Adrenal gland (tissue), 12 donors: ENCODE results near the gene CCNQ. TPM values are rescaled to one million over a fixed set of nuclear protein-coding genes. Genes with fewer than 3 reads are reported as not detected.

Source experiments
- DNase-seq, 7 donors: peaks; one replicate each; pipeline ENCODE4 v3.0.0-alpha.2; 2019 to 2020
- H3K27ac ChIP-seq, 5 donors: fragments of 200-600 bp; sonication (generic) in 4 of 5; 1 replicate in 3 of 5; 2 replicates in 2 of 5; pipeline versions ENCODE4 v1.5.1 to v1.8.0; 2016 to 2020; ENCODE audit warnings: mild to moderate bottlenecking in 1 of 5
- H3K27me3 ChIP-seq: fragments of 200-600 bp; 2 replicates; pipeline ENCODE4 v1.8.0; 2021
- H3K36me3 ChIP-seq, 2 donors: fragments of 200-600 bp; replicated peaks in 1 of 2; 1 replicate in 1 of 2; 2 replicates in 1 of 2; pipeline versions ENCODE4 v1.5.1 to v1.8.0; 2018 to 2022
- H3K4me1 ChIP-seq, 2 donors: fragments of 200-600 bp; replicated peaks in 1 of 2; 1 replicate in 1 of 2; 2 replicates in 1 of 2; pipeline versions ENCODE4 v1.5.1 to v1.8.0; 2018 to 2021
- H3K4me3 ChIP-seq, 4 donors: fragments of 200-600 bp; sonication (generic) in 3 of 4; one replicate each; pipeline ENCODE4 v1.5.1; 2016 to 2018
- H3K9me3 ChIP-seq, 3 donors: fragments of 200-600 bp; sonication (generic) in 1 of 3; replicated peaks in 1 of 3; 1 replicate in 2 of 3; 2 replicates in 1 of 3; pipeline versions ENCODE4 v1.5.1 to v1.8.0; 2016 to 2021
- CTCF ChIP-seq, 6 experiments: fragments of 450-650 bp in 4 of 6; fragments of 200-600 bp in 2 of 6; sonication (generic) in 1 of 6; IDR thresholded peaks; 1 replicate in 5 of 6; 2 replicates in 1 of 6; pipeline versions ENCODE4 v1.5.1 to v1.8.0; 2016 to 2021; ENCODE audit warnings: antibody characterized with exemption in 6 of 6, mild to moderate bottlenecking in 2 of 6, moderate library complexity in 1 of 6
- POLR2A ChIP-seq, 2 donors: fragments of 450-650 bp; IDR thresholded peaks; one replicate each; pipeline ENCODE4 v1.6.1; 2017; ENCODE audit warnings: antibody characterized with exemption in 2 of 2, mild to moderate bottlenecking in 2 of 2, moderate library complexity in 1 of 2
- WGBS, 4 donors: extraction: QIAGEN DNeasy Blood & Tissue Kit in 2 of 4; methylation state at CpG; one replicate each; pipeline versions ENCODE4 v1.1.5 to v1.1.7; 2013 to 2017; 5-methylcytosine and 5-hydroxymethylcytosine counted together
- intact Hi-C, 2 donors: fragments of 100-400 bp; cut with DNase I; formaldehyde crosslinking; loops; one replicate each; pipeline versions ENCODE4 v1.14.1 to v1.15.0; 2022 to 2023
- polyA plus RNA-seq, 3 donors: library from polyadenylated mRNA; stranded (reverse); fragments of 200-250 nt in 2 of 3; fragments of 350-450 nt in 1 of 3; fragmentation: Illumina TruSeq in 1 of 3; extraction: RNeasy Lipid Tissue Mini Kit (QIAGEN cat#74804) in 1 of 3; gene quantifications; one replicate each; pipeline ENCODE4 v1.2.3, GENCODE V29; 2013 to 2014
- total RNA-seq, 9 donors: library from RNA; depleted of rRNA in 4 of 9; stranded (reverse); fragments of >200 nt in 4 of 9; fragments of 120-200 nt in 1 of 9; fragmentation: NEBNext Ultra II Directional in 1 of 9; extraction: Animal tissue kit (Norgen Biotek cat#: 25700) in 1 of 9; gene quantifications; one replicate each; pipeline versions ENCODE4 v1.1.0 to v1.2.4, GENCODE V29; 2013 to 2023
- donor health status: healthy with polysubstance abuse.
- donor health status: Bipolar disorder and iron deficiency.
- donor health status: DM: yes; HTN: yes; CAD: no.
- donor health status: DM: no; HTN: no; CAD: no.
- donor health status: DM: no; HTN: no; CAD: no.
- donor health status: DM: yes; HTN: yes; CAD: no.

CCNQ gene
- total and polyA plus RNA-seq, 12 donors, result 13.2 to 48.5 (median 24.2) TPM

DNA sequence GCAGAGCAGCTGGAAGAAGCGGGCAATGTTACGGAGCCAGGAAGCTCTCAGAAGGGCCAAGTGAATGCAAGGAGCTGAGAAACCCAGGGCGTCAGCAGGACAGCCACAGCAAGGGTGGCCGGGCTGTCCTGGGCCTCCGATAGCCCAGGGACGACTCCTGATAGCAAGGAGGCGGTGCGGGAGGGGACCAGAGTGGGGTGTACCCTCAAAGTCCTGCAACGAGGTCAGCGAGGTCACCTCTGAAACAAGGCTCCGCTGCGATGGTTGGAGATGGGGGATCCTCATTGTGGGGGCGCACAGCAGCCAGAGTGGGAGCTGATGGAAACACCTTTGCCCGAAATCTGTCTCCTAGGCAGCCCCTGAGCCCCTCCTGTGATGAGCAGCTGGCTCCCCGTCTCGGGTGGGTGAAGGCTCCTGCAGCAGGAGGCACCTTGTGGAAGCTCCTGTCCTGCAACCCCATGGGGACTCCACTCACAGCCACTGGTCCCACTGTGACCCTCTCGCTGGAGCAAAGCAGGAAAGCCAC lies 4.3 kb upstream of the CCNQ start:
- 86 to 96% (median 93%) methylated on average over 5 to 17 of the region's 17 CpGs for WGBS, 4 donors
- Histone ChIP-seq H3K9me3 (no peaks in the 10 kb centered on the region), H3K27me3 (no peaks in the 10 kb centered on the region), H3K4me1 (no peaks in the 10 kb centered on the region), H3K4me3 (no peak overlapping the region), H3K27ac (no peak overlapping the region), H3K36me3 (no peaks in the 10 kb centered on the region)
- DNase-seq, result no peak
- intact Hi-C loops, result no loop called here
- TF ChIP-seq CTCF (IDR thresholded peaks at IDR 0.05) (no peak), POLR2A (IDR thresholded peaks at IDR 0.05) (no peak)

GRCh38 chrX:153602601-153603000 lies 3.7 kb upstream of the CCNQ start:
- intact Hi-C loops, result no loop called here
- DNase-seq, result no peak
- H3K27ac ChIP-seq, result no peak overlapping the region
- no peaks in the 10 kb centered on the region for H3K9me3 ChIP-seq
- H3K27me3 ChIP-seq, result no peaks in the 10 kb centered on the region
- no peak for TF ChIP-seq CTCF (IDR thresholded peaks at IDR 0.05)
- TF ChIP-seq POLR2A (IDR thresholded peaks at IDR 0.05), result no peak
- H3K36me3 ChIP-seq, result no peaks in the 10 kb centered on the region
- H3K4me3 ChIP-seq, result no peak overlapping the region
- WGBS, 4 donors, result 84 to 93% (median 88%) methylated on average over 3 of the region's 3 CpGs
- H3K4me1 ChIP-seq, result no peaks in the 10 kb centered on the region

GRCh38 chrX:153601511-153602110 lies 2.7 kb upstream of the CCNQ start:
- H3K4me1 ChIP-seq, result no peaks in the 10 kb centered on the region
- H3K36me3 ChIP-seq, result no peaks in the 10 kb centered on the region
- H3K27me3 ChIP-seq, result no peaks in the 10 kb centered on the region
- no peak overlapping the region for H3K27ac ChIP-seq
- TF ChIP-seq POLR2A (IDR thresholded peaks at IDR 0.05), result no peak
- no peak for TF ChIP-seq CTCF (IDR thresholded peaks at IDR 0.05)
- H3K4me3 ChIP-seq, result no peak overlapping the region
- 87 to 95% (median 91%) methylated on average over 11 to 12 of the region's 12 CpGs for WGBS, 4 donors
- H3K9me3 ChIP-seq, result no peaks in the 10 kb centered on the region
- no peak for DNase-seq
- intact Hi-C loops, result no loop called here

- Histone ChIP-seq H3K36me3 (no peaks in the 10 kb centered on the region), H3K4me3 (no peak overlapping the region), H3K9me3 (no peaks in the 10 kb centered on the region), H3K4me1 (no peaks in the 10 kb centered on the region), H3K27me3 (no peaks in the 10 kb centered on the region), H3K27ac (no peak overlapping the region)
- DNase-seq, result no peak
- intact Hi-C loops, result no loop called here
- no peak for TF ChIP-seq POLR2A (IDR thresholded peaks at IDR 0.05)
- TF ChIP-seq CTCF (IDR thresholded peaks at IDR 0.05), result no peak
- 67 to 84% (median 83%) methylated on average over 1 to 7 of the region's 7 CpGs; no CpG with 5 or more reads in 1 of the 4 donors for WGBS, 4 donors
Measured at GRCh38 chrX:153600921-153601320, 2.0 kb upstream of the CCNQ start.
